Keratinocyte (primary cell): ENCODE measurements around the gene TTC31. TPM values are rescaled to one million over a fixed set of nuclear protein-coding genes. Genes with fewer than 3 reads are reported as not detected.

Experiments used
- DNase-seq: peaks from one replicate; pipeline ENCODE4 v3.0.0-alpha.2; 2011; ENCODE audit warnings: low read depth, missing footprints, low spot score
- FAIRE-seq: peaks from 2 replicates; lab custom pipeline; 2011; peaks lifted over from hg19 to GRCh38; lab: Jason Lieb, UNC
- H2AFZ ChIP-seq: 2 replicates; pipeline ENCODE4 v1.6.0; 2012; ENCODE audit warnings: low read length, control low read depth, inconsistent platforms; ENCODE audit not compliant: control insufficient read depth
- H3K27ac ChIP-seq: 2 replicates; pipeline ENCODE4 v1.5.1; 2011; ENCODE audit warnings: low read length; ENCODE audit not compliant: control insufficient read depth, insufficient read depth
- H3K27me3 ChIP-seq: 3 replicates; pipeline ENCODE4 v1.6.0; 2011; ENCODE audit warnings: low read length; ENCODE audit not compliant: control insufficient read depth, insufficient read depth; ENCODE audit errors: extremely low read depth
- H3K36me3 ChIP-seq, 2 experiments: 2 replicates in 1 of 2; 3 replicates in 1 of 2; pipeline ENCODE4 v1.5.1; 2011; ENCODE audit warnings: low read length in 2 of 2, mild to moderate bottlenecking in 1 of 2; ENCODE audit not compliant: control insufficient read depth in 2 of 2, insufficient read depth in 2 of 2; ENCODE audit errors: extremely low read depth in 1 of 2
- H3K4me1 ChIP-seq: 3 replicates; pipeline ENCODE4 v1.5.1; 2011; ENCODE audit warnings: low read length; ENCODE audit not compliant: control insufficient read depth, insufficient read depth; ENCODE audit errors: extremely low read depth
- H3K4me2 ChIP-seq: 3 replicates; pipeline ENCODE4 v1.6.0; 2011; ENCODE audit warnings: low read depth, low read length; ENCODE audit not compliant: control insufficient read depth, insufficient read depth; ENCODE audit errors: extremely low read depth
- H3K4me3 ChIP-seq, 3 experiments: fragments of 200-600 bp in 1 of 3; sonication (generic) in 1 of 3; 2 replicates in 2 of 3; 3 replicates in 1 of 3; pipeline ENCODE4 v1.5.1; 2011 to 2016; ENCODE audit warnings: low read length in 3 of 3, mild to moderate bottlenecking in 3 of 3, control low read depth in 2 of 3, inconsistent platforms in 1 of 3, low read depth in 1 of 3, mixed read lengths in 1 of 3, mixed run types in 1 of 3, moderate library complexity in 1 of 3; ENCODE audit not compliant: control insufficient read depth in 2 of 3, insufficient read depth in 2 of 3; ENCODE audit errors: extremely low read depth in 1 of 3
- H3K79me2 ChIP-seq: 2 replicates; pipeline ENCODE4 v1.6.0; 2012; ENCODE audit warnings: low read length; ENCODE audit not compliant: control insufficient read depth, insufficient read depth
- H3K9ac ChIP-seq: 3 replicates; pipeline ENCODE4 v1.6.0; 2011; ENCODE audit warnings: low read length; ENCODE audit not compliant: control insufficient read depth, insufficient read depth; ENCODE audit errors: extremely low read depth
- H3K9me1 ChIP-seq: 3 replicates; pipeline ENCODE4 v1.6.0; 2011; ENCODE audit warnings: low read length; ENCODE audit not compliant: control insufficient read depth, insufficient read depth; ENCODE audit errors: extremely low read depth
- H3K9me3 ChIP-seq: 2 replicates; pipeline ENCODE4 v1.5.1; 2012; ENCODE audit warnings: low read depth, low read length; ENCODE audit not compliant: control insufficient read depth
- H4K20me1 ChIP-seq: 3 replicates; pipeline ENCODE4 v1.6.0; 2011; ENCODE audit warnings: low read length; ENCODE audit not compliant: control insufficient read depth, insufficient read depth; ENCODE audit errors: extremely low read depth
- CTCF ChIP-seq, 3 experiments: IDR thresholded peaks in 1 of 3; conservative IDR thresholded peaks in 1 of 3; optimal IDR thresholded peaks in 1 of 3; 2 replicates in 2 of 3; 3 replicates in 1 of 3; pipeline versions ENCODE3 to v1.5.1; 2011; ENCODE audit warnings: low read length in 3 of 3, mild to moderate bottlenecking in 3 of 3, moderate library complexity in 2 of 3, control low read depth in 1 of 3, inconsistent platforms in 1 of 3; ENCODE audit not compliant: insufficient read depth in 2 of 3; ENCODE audit errors: extremely low read depth in 1 of 3
- EZH2 ChIP-seq: IDR thresholded peaks from one replicate; pipeline ENCODE4 v1.6.1; 2012; ENCODE audit warnings: inconsistent platforms, mild to moderate bottlenecking, low read length, moderate library complexity
- dilution Hi-C: fragments of 300-500 bp; cut with MboI; formaldehyde crosslinking; loops from one replicate; pipeline ENCODE4 v1.7.0; 2020; ENCODE audit warnings: low sequenced_read_pairs; ENCODE audit not compliant: extremely low pct_ligation_motif_present
- polyA plus RNA-seq, 5 experiments: library from polyadenylated mRNA; depleted of rRNA in 3 of 5; stranded (reverse) in 3 of 5; stranded (forward) in 1 of 5; unstranded in 1 of 5; fragments of >200 nt; gene quantifications; 1 replicate in 1 of 5; 2 replicates in 3 of 5; 3 replicates in 1 of 5; pipeline versions ENCODE4 v1.2.1 to v1.2.3, GENCODE V29; 2011 to 2012; ENCODE audit warnings: missing spikeins in 2 of 5, low read depth in 1 of 5, low replicate concordance in 1 of 5

The TTC31 gene
- polyA plus RNA-seq, 1 donor (not counting 4 experiments of a cell fraction or from before 2014, with no cell fraction given) = 16.8 TPM

DNA sequence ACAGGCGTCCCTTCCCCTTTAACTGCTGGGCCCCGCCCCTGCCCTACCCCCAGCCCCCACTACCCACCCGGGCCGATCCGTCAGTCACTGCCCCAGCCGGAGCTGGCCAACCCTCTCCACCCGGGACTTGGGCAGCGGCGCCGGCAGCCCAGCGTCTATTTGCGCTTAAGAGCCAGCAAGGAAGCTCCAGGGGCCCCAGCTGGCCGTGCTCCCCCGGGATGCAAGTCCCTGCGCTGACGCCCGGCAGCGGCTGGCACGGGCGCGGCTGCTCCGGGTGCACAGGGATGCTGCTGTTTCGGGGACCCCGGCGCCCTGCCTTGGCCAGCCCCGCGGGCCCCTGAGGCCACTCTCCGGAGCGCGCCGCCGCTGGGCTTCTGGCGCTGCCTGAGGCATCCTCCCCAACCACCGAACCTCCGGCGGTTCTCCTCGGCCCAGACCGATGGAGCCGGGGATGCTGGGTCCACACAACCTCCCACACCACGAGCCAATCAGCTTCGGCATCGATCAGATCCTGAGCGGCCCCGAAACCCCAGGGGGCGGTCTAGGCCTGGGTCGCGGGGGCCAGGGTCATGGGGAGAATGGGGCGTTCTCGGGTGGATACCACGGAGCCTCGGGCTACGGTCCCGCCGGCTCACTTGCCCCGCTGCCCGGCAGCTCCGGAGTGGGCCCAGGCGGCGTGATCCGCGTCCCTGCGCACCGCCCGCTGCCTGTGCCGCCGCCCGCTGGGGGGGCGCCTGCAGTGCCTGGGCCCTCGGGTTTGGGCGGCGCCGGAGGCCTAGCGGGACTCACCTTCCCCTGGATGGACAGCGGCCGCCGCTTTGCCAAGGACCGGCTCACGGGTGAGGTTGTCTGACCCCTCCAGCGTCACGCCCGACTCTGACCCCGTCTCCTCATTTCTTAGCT lies 31.7 kb downstream of the TTC31 start, which contains the start of gene TLX2:
Gene TLX2 (plus strand): TSS at position 83 of the 903 bp plus-strand sequence. CDS start 357 bp downstream, at position 440.
- Histone ChIP-seq H3K9ac (no peak within 1 kb of the TSS), H2AFZ (no peak within 1 kb of the TSS), H3K4me3 (no peak within 1 kb of the TSS), H3K4me1 (peaks cover 6% of the 10 kb centered on the region), H3K9me1 (no peaks in the 10 kb centered on the region), H3K36me3 (no peaks in the 10 kb centered on the region), H3K79me2 (no peaks in the 10 kb centered on the region), H3K27me3 (peaks cover 62% of the 10 kb centered on the region), H3K27ac (no peak within 1 kb of the TSS), H3K4me2 (peak within 1 kb of the TSS; percentile 12), H3K9me3 (no peaks in the 10 kb centered on the region), H4K20me1 (no peaks in the 10 kb centered on the region)
- DNase-seq (no peak), FAIRE-seq (no peak)
- dilution Hi-C loops = no loop called here
- TF ChIP-seq EZH2 (no peak), CTCF (optimal IDR thresholded peaks at IDR 0.05 in 1 of 3, IDR thresholded peaks at IDR 0.05 in 1 of 3, conservative IDR thresholded peaks at IDR 0.05 in 1 of 3; ENCODE audit: extremely low read depth in 1 of 3, insufficient read depth in 2 of 3, low read length in 3 of 3) (no peak)

- DNase-seq = no peak
- H2AFZ ChIP-seq = no peak overlapping the region
- H3K79me2 ChIP-seq = no peaks in the 10 kb centered on the region
- no peak for FAIRE-seq
- H3K27ac ChIP-seq = no peak overlapping the region
- peak; percentile 83 for TF ChIP-seq EZH2
- TF ChIP-seq CTCF (optimal IDR thresholded peaks at IDR 0.05 in 1 of 3, IDR thresholded peaks at IDR 0.05 in 1 of 3, conservative IDR thresholded peaks at IDR 0.05 in 1 of 3; ENCODE audit: extremely low read depth in 1 of 3, insufficient read depth in 2 of 3, low read length in 3 of 3) = no peak
- peaks cover 62% of the 10 kb centered on the region for H3K27me3 ChIP-seq
- no peaks in the 10 kb centered on the region for H3K9me3 ChIP-seq
- no peaks in the 10 kb centered on the region for H3K9me1 ChIP-seq
- H3K36me3 ChIP-seq = no peaks in the 10 kb centered on the region
- dilution Hi-C loops = no loop called here
- peaks cover 6% of the 10 kb centered on the region for H3K4me1 ChIP-seq
- H4K20me1 ChIP-seq = no peaks in the 10 kb centered on the region
- no peak overlapping the region for H3K4me2 ChIP-seq
- H3K4me3 ChIP-seq = no peak overlapping the region
- H3K9ac ChIP-seq = no peak overlapping the region
Observed at GRCh38 chr2:74515271-74515980, 32.5 kb downstream of the TTC31 start.
